Suprapubic skin (tissue), 4 donors: ENCODE results near the gene WDFY1.
"Not testable (repeated sequence)": the region's sequence is repeated elsewhere in the genome, so short reads cannot be mapped to it uniquely, and the experiment has no call there.

ENCODE experiments used
- CTCF ChIP-seq, 2 donors: fragments of 200-600 bp in 1 of 2; fragments of 450-650 bp in 1 of 2; sonication (generic) in 1 of 2; IDR thresholded peaks; one replicate each; pipeline ENCODE4 v1.5.1; 2016 to 2019; ENCODE audit warnings: antibody characterized with exemption in 2 of 2, mild to moderate bottlenecking in 1 of 2, moderate library complexity in 1 of 2
- EP300 ChIP-seq: sonication (generic); formaldehyde crosslinking; IDR thresholded peaks from one replicate; pipeline ENCODE4 v1.6.1; 2017; ENCODE audit warnings: antibody characterized with exemption
- POLR2A ChIP-seq, 2 donors: fragments of 450-650 bp; IDR thresholded peaks; one replicate each; pipeline ENCODE4 v1.6.1; 2017; ENCODE audit warnings: antibody characterized with exemption in 2 of 2, mild to moderate bottlenecking in 2 of 2, moderate library complexity in 2 of 2
- POLR2AphosphoS5 ChIP-seq, 3 donors: sonication (generic); formaldehyde crosslinking; IDR thresholded peaks; one replicate each; pipeline ENCODE4 v1.6.1; 2017; ENCODE audit warnings: antibody characterized with exemption in 3 of 3

- not testable (repeated sequence) for TF ChIP-seq POLR2A (IDR thresholded peaks at IDR 0.05); CTCF (IDR thresholded peaks at IDR 0.05); EP300; POLR2AphosphoS5 (IDR thresholded peaks at IDR 0.05)
Observed at GRCh38 chr2:223872772-223873171, 72.4 kb downstream of the WDFY1 start.
